Body of pancreas (tissue), 4 donors: ENCODE data around the gene BRICD5.

Experiments
- POLR2A ChIP-seq, 3 donors: fragments of 450-650 bp; IDR thresholded peaks; one replicate each; pipeline ENCODE4 v1.6.1; 2016; ENCODE audit warnings: antibody characterized with exemption in 3 of 3, mild to moderate bottlenecking in 2 of 3
- TF ChIP-seq, protein P1 (sequence below), 7 experiments: fragments of 450-650 bp in 4 of 7; fragments of 200-600 bp in 3 of 7; sonication (generic) in 3 of 7; IDR thresholded peaks; one replicate each; pipeline ENCODE4 v1.5.1; 2016 to 2019; ENCODE audit warnings: antibody characterized with exemption in 7 of 7

DNA sequence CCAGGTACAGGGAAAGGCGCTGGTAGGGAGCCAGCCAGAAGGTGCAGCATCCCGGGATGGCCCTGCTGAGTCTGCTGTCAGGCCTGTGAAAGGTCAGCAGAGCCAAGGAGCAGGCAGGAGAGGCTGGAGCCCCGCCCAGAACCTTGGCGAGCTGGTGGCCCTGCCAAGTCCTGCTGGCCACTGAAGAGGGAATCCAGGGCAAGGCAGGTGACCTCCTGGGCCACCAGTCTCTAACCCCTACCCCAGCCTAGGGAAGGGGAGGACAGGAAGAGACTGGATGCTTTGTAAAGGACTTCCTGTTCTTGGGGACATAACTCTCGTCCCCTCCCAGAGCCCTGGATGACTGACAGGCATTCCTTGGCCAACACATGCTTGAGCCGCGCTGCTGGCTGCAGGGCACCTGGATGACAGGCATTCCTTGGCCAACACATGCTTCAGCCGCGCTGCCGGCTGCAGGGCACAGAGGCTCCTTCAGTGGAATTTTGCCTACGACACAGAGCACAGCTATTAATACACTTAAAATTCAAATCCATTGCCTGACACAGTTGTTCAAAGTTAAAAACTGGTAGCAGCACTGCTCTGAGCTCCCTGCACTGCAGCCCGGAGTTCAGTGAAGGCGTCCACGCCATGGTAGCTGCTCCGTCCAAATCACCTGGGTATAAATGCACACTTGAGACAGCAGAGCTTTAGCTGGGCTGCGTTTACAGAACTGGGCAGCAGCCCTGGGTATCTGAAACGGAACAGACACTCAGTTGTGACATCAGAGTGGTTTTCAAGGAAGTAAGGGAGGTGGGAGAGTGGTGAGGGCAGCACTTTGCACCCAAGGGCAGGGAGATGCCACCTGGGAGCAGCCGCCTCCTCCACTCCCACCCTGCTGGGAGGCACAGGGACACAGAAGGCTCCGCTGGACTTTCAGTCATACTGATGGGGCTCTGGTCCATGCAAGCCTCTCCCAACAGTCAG, 2.0 kb upstream of the BRICD5 start:
- TF ChIP-seq, protein P1, sequence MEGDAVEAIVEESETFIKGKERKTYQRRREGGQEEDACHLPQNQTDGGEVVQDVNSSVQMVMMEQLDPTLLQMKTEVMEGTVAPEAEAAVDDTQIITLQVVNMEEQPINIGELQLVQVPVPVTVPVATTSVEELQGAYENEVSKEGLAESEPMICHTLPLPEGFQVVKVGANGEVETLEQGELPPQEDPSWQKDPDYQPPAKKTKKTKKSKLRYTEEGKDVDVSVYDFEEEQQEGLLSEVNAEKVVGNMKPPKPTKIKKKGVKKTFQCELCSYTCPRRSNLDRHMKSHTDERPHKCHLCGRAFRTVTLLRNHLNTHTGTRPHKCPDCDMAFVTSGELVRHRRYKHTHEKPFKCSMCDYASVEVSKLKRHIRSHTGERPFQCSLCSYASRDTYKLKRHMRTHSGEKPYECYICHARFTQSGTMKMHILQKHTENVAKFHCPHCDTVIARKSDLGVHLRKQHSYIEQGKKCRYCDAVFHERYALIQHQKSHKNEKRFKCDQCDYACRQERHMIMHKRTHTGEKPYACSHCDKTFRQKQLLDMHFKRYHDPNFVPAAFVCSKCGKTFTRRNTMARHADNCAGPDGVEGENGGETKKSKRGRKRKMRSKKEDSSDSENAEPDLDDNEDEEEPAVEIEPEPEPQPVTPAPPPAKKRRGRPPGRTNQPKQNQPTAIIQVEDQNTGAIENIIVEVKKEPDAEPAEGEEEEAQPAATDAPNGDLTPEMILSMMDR (IDR thresholded peaks at IDR 0.05): no peak
- TF ChIP-seq POLR2A (IDR thresholded peaks at IDR 0.05): peak in 1 of 3 donors; percentile 13
